ENCODE results near the gene WRAP73. TPM values are rescaled to one million over a fixed set of nuclear protein-coding genes. Genes with fewer than 3 reads are reported as not detected.
A peak's percentile ranks its signal among the peaks of the same experiment; 100 is the strongest.

Gene WRAP73
- total and polyA plus RNA-seq, 9 of the 15 experiments (the other 6 are each of a cell fraction or from before 2014, with no cell fraction given), result 4.3 to 51.8 (median 30.1) TPM

DNA sequence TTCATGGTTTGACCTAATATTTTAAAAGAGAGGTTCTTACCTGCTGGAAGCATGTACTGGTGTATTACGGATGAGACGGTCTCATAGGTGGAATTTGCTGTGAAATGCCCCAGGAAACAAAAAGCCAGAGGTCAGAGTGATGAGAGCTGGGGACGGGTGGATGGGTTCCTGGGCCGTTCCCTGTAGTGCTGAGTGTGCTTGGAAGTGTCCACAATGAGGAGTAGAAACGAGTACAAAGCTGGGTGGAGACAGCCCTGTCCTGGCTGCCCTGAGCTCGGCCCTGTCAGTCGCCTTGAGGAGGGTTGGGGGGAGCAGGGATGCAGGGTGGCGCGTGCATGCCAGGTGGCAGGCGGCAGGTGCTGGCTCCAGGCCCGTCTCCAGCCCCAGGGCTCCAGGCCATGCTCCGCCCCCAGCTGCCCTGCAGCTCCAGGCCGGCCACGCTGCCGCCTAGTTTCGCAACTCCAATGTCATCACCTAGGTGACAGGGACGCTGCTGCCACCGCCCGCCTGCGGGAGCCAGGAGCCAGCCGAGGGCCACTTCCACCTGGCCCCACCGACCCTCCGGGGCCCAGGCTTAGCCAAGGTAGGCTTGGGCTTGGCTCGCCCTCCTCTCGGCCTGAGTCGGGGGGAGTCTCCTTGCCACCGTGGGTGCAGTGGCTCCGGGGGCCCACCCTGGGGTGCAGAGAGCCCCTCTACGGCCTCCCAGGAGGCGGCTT, 18.8 kb upstream of the WRAP73 start (continued):
- TF ChIP-seq ERF (CRISPR knock-in tag; IDR thresholded peaks at IDR 0.05) (no peak), ATF1 (CRISPR knock-in tag; IDR thresholded peaks at IDR 0.05) (no peak), ATF1 (tag; IDR thresholded peaks at IDR 0.05) (peak; percentile 34), ZNF124 (CRISPR knock-in tag; IDR thresholded peaks at IDR 0.05) (peak; percentile 20; the same call in 1 of the 2 replicates), TSC22D4 (tag; IDR thresholded peaks at IDR 0.05) (no peak), BMI1 (IDR thresholded peaks at IDR 0.05; ENCODE audit: low read length) (no peak), TBL1XR1 (IDR thresholded peaks at IDR 0.05; ENCODE audit: low read length in 2 of 2) (no peak)
- TF ChIP-seq, protein P1, sequence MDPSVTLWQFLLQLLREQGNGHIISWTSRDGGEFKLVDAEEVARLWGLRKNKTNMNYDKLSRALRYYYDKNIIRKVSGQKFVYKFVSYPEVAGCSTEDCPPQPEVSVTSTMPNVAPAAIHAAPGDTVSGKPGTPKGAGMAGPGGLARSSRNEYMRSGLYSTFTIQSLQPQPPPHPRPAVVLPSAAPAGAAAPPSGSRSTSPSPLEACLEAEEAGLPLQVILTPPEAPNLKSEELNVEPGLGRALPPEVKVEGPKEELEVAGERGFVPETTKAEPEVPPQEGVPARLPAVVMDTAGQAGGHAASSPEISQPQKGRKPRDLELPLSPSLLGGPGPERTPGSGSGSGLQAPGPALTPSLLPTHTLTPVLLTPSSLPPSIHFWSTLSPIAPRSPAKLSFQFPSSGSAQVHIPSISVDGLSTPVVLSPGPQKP (CRISPR knock-in tag; IDR thresholded peaks at IDR 0.05), result no peak
- TF ChIP-seq, protein P2, sequence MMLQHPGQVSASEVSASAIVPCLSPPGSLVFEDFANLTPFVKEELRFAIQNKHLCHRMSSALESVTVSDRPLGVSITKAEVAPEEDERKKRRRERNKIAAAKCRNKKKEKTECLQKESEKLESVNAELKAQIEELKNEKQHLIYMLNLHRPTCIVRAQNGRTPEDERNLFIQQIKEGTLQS (IDR thresholded peaks at IDR 0.05), result peak; percentile 80
- TF ChIP-seq, protein P2 (CRISPR knock-in tag; conservative IDR thresholded peaks at IDR 0.05), result no peak
- TF ChIP-seq, protein P3, sequence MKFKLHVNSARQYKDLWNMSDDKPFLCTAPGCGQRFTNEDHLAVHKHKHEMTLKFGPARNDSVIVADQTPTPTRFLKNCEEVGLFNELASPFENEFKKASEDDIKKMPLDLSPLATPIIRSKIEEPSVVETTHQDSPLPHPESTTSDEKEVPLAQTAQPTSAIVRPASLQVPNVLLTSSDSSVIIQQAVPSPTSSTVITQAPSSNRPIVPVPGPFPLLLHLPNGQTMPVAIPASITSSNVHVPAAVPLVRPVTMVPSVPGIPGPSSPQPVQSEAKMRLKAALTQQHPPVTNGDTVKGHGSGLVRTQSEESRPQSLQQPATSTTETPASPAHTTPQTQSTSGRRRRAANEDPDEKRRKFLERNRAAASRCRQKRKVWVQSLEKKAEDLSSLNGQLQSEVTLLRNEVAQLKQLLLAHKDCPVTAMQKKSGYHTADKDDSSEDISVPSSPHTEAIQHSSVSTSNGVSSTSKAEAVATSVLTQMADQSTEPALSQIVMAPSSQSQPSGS (CRISPR knock-in tag; IDR thresholded peaks at IDR 0.05), result no peak
- TF ChIP-seq, protein P4, sequence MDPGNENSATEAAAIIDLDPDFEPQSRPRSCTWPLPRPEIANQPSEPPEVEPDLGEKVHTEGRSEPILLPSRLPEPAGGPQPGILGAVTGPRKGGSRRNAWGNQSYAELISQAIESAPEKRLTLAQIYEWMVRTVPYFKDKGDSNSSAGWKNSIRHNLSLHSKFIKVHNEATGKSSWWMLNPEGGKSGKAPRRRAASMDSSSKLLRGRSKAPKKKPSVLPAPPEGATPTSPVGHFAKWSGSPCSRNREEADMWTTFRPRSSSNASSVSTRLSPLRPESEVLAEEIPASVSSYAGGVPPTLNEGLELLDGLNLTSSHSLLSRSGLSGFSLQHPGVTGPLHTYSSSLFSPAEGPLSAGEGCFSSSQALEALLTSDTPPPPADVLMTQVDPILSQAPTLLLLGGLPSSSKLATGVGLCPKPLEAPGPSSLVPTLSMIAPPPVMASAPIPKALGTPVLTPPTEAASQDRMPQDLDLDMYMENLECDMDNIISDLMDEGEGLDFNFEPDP (CRISPR knock-in tag; IDR thresholded peaks at IDR 0.05), result no peak
- TF ChIP-seq, protein P5, sequence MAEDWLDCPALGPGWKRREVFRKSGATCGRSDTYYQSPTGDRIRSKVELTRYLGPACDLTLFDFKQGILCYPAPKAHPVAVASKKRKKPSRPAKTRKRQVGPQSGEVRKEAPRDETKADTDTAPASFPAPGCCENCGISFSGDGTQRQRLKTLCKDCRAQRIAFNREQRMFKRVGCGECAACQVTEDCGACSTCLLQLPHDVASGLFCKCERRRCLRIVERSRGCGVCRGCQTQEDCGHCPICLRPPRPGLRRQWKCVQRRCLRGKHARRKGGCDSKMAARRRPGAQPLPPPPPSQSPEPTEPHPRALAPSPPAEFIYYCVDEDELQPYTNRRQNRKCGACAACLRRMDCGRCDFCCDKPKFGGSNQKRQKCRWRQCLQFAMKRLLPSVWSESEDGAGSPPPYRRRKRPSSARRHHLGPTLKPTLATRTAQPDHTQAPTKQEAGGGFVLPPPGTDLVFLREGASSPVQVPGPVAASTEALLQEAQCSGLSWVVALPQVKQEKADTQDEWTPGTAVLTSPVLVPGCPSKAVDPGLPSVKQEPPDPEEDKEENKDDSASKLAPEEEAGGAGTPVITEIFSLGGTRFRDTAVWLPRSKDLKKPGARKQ (CRISPR knock-in tag; IDR thresholded peaks at IDR 0.05), result no peak
- TF ChIP-seq, protein P6, sequence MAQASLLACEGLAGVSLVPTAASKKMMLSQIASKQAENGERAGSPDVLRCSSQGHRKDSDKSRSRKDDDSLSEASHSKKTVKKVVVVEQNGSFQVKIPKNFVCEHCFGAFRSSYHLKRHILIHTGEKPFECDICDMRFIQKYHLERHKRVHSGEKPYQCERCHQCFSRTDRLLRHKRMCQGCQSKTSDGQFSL (CRISPR knock-in tag; IDR thresholded peaks at IDR 0.05), result no peak
- TF ChIP-seq, protein P6 (tag; IDR thresholded peaks at IDR 0.05), result no peak
- TF ChIP-seq, protein P7, sequence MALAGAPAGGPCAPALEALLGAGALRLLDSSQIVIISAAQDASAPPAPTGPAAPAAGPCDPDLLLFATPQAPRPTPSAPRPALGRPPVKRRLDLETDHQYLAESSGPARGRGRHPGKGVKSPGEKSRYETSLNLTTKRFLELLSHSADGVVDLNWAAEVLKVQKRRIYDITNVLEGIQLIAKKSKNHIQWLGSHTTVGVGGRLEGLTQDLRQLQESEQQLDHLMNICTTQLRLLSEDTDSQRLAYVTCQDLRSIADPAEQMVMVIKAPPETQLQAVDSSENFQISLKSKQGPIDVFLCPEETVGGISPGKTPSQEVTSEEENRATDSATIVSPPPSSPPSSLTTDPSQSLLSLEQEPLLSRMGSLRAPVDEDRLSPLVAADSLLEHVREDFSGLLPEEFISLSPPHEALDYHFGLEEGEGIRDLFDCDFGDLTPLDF (CRISPR knock-in tag; IDR thresholded peaks at IDR 0.05), result no peak
- TF ChIP-seq, protein P8, sequence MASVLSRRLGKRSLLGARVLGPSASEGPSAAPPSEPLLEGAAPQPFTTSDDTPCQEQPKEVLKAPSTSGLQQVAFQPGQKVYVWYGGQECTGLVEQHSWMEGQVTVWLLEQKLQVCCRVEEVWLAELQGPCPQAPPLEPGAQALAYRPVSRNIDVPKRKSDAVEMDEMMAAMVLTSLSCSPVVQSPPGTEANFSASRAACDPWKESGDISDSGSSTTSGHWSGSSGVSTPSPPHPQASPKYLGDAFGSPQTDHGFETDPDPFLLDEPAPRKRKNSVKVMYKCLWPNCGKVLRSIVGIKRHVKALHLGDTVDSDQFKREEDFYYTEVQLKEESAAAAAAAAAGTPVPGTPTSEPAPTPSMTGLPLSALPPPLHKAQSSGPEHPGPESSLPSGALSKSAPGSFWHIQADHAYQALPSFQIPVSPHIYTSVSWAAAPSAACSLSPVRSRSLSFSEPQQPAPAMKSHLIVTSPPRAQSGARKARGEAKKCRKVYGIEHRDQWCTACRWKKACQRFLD (CRISPR knock-in tag; IDR thresholded peaks at IDR 0.05), result no peak
